Spleen (tissue), 7 donors: ENCODE data around the gene SLC22A1.

Source experiments
- POLR2A ChIP-seq, 3 donors: fragments of 450-650 bp; IDR thresholded peaks; one replicate each; pipeline ENCODE4 v1.5.1; 2017; ENCODE audit warnings: antibody characterized with exemption in 3 of 3, mild to moderate bottlenecking in 1 of 3
- TF ChIP-seq, protein P1 (sequence below), 11 experiments: fragments of 200-600 bp in 7 of 11; fragments of 450-650 bp in 4 of 11; sonication (generic) in 4 of 11; IDR thresholded peaks in 8 of 11; conservative IDR thresholded peaks in 3 of 11; 1 replicate in 7 of 11; 2 replicates in 4 of 11; pipeline versions ENCODE4 v1.4.0 to v1.8.0; 2016 to 2021; ENCODE audit warnings: antibody characterized with exemption in 11 of 11, inconsistent platforms in 4 of 11, mild to moderate bottlenecking in 1 of 11
- donor health status: DM: no; HTN: no; CAD: no; lungs with moderate emphysema.
- donor health status: DM: no; HTN: no; CAD: no.
- donor health status: DM: no; HTN: no; CAD: no.

DNA sequence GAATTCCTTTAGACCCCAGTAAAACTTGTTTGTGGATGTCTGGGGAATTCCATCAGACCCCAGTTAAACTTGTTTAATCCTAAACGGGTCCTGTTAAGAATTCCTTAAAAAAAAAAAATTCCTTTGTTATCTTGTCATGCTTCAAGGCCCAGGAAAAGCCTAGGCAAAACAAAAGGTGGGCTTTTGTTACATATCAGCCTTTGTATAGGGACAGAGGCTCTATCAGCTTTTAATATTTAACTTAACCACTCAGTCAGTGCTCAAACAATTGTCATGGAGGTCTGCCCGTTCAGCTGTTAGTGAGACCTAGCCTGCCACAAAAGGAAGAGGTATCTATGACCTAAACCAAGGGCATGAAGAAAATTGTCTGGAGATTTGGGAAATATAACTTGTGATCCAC, 53.1 kb downstream of the SLC22A1 start:
- TF ChIP-seq, protein P1, sequence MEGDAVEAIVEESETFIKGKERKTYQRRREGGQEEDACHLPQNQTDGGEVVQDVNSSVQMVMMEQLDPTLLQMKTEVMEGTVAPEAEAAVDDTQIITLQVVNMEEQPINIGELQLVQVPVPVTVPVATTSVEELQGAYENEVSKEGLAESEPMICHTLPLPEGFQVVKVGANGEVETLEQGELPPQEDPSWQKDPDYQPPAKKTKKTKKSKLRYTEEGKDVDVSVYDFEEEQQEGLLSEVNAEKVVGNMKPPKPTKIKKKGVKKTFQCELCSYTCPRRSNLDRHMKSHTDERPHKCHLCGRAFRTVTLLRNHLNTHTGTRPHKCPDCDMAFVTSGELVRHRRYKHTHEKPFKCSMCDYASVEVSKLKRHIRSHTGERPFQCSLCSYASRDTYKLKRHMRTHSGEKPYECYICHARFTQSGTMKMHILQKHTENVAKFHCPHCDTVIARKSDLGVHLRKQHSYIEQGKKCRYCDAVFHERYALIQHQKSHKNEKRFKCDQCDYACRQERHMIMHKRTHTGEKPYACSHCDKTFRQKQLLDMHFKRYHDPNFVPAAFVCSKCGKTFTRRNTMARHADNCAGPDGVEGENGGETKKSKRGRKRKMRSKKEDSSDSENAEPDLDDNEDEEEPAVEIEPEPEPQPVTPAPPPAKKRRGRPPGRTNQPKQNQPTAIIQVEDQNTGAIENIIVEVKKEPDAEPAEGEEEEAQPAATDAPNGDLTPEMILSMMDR (IDR thresholded peaks at IDR 0.05 in 8 of 11, conservative IDR thresholded peaks at IDR 0.05 in 3 of 11): no peak
- TF ChIP-seq POLR2A (IDR thresholded peaks at IDR 0.05): no peak
